Bronchus fibroblast of lung (primary cell): ENCODE measurements around the gene XAGE3. TPM values are rescaled to one million over a fixed set of nuclear protein-coding genes. Genes with fewer than 3 reads are reported as not detected.

Source experiments
- total RNA-seq: library from RNA; depleted of rRNA; stranded (reverse); fragments of >200 nt; gene quantifications from 2 replicates; pipeline ENCODE4 v1.2.3, GENCODE V29; 2015

Gene XAGE3, protein sequence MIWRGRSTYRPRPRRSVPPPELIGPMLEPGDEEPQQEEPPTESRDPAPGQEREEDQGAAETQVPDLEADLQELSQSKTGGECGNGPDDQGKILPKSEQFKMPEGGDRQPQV
- not detected in 2 replicates for total RNA-seq

DNA sequence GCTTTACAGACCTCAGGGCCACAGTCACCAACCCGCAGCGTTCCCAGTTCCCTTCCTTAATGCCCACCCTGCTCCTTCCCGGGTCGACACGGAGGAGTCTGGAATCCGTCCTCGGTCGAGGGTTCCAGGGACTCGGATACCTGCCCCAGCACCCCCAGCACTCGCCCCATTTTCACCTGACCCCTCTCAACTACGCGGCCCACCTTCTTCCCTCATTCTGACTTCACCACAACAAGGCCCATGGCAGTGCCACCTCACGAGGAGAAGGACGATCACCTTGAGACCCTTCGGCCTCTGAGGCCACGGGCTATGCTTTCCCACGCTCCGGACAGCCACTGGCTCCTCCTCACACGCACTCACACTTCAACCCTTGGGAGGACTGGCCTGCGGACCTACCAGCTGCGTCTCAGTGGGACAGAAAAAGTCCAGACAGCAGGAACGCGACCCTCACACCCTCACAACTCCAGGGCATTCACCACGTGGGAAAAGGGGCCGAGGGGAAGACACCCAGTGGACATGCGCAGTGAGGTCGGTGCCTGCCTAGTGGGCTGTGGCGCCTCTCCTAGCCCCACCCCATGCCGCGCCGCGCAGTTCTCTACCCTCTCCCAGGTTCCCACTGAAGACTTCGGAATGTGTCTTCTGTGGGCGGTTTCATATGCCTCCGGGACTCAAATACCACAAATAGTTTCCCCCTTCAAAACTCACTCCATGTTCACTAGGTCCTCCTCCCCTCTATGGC lies at the start of gene XAGE3:
Gene XAGE3, minus strand, starts transcription at position 474 of the 739 bp plus-strand sequence. CDS start 950 bp downstream, outside the sequence.

GRCh38 chrX:52896855-52897709 lies 29.2 kb upstream of the XAGE3 start, which contains the start of gene FAM156B:
Gene FAM156B (plus strand): TSS chrX:52897330. CDS start chrX:52907226, 9,896 bp downstream.

Other genes with a start within 250 kb of the XAGE3 start
- gene SSX7, start 213.2 kb downstream of the XAGE3 start, total RNA-seq, result not detected in 2 replicates
- not detected in 2 replicates for gene SSX2, start 160.9 kb downstream of the XAGE3 start, total RNA-seq
- gene SSX2B, start 116.8 kb downstream of the XAGE3 start, total RNA-seq, result not detected in 2 replicates
- gene SPANXN5, start 70.7 kb downstream of the XAGE3 start, total RNA-seq, result not detected in 2 replicates
- gene XAGE5, start 56.8 kb downstream of the XAGE3 start, total RNA-seq, result not detected in 2 replicates
- gene FAM156B, start 29.2 kb upstream of the XAGE3 start, total RNA-seq, result 13.7 and 18.5 TPM in 2 replicates
- 13.4 and 19.5 TPM in 2 replicates for gene FAM156A, start 90.4 kb upstream of the XAGE3 start, total RNA-seq
- gene GPR173, start 180.7 kb upstream of the XAGE3 start, total RNA-seq, result 3.7 and 4.0 TPM in 2 replicates
- 8.8 and 9.9 TPM in 2 replicates for gene TSPYL2, start 214.3 kb upstream of the XAGE3 start, total RNA-seq
- gene KANTR, start 226.1 kb upstream of the XAGE3 start, total RNA-seq, result 1.3 and 1.9 TPM in 2 replicates